T follicular helper cell (primary cell): ENCODE results near the gene ACY1.

Experiments used
- DNase-seq: peaks from one replicate; pipeline ENCODE4 v3.0.0-alpha.2; 2020; ENCODE audit warnings: low read depth

The ACY1 gene

DNA sequence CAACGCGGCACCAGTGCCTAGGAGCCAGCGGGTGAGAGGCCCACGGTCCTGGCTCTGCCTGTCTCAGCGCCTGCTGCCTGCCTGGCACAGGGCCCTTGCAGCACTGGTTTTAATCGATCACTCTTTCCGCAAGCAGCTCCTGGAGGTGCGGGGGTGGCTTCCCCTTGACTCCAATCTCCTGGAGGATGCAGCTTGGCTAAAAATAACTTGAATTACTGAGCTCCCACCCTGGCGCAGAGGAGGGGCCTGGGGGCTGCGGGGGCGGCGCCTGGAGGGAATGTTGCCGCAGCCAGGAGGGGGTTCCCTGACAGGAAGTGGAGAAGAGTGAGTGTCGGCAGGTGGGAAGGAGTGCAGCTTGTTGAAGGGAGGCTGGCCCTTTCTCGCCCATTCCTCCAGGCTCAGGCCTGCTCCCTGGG lies 22.2 kb downstream of the ACY1 start:
- DNase-seq, result no peak

DNA sequence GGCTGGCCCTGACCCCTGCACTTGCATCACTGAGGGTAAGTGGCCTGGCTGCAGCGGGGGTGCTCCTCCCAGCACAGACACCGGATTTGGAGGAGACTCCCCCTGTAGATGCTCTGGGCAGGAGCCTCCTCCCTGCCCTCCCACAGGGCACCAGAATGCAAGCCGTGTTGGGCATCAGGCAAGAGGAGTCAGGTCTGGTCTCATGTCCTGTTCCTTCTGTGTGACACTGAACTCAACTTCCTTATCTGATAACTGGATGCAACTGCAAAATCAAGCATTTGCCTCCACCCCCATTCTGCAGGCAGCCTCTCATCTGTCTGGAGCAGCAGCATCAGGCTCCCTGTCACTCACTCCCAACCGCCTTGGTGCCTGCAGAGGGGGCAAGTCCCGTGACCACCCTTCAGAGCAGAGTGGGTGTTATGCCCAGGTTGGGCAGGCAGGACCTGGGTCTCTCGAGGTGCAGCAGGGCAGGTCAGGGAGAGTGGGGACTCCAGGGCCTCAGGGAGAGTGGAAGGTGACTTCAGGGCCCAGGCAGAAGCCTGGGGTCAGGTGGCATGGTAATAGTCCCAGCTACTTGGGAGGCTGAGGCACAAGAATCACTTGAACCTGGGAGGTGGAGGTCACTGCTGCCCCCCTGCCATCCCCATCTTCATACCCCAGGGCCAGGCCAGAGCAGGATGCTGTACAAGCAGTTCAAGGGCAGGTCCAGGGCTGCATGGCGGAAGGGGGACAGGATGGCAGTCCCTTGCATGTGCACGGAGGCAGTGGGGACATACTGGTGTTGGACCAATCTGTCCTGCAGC lies 22.9 kb downstream of the ACY1 start:
- no peak for DNase-seq

DNA sequence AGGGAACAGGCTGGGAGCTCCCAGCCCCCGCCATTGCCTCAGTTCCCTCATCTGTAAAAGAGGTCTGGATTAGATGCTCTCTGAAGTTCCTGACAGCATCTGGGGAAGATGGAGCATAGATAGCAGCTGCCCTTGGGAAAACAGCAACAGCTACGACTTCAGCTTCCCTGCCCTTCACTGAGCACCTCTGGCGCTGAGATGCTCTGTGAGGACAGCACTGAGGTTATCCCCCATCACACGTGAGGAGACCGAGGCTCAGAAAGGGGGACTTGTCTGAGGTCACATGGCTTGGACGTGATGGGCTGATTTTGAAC lies 23.4 kb downstream of the ACY1 start:
- DNase-seq, result no peak

DNA sequence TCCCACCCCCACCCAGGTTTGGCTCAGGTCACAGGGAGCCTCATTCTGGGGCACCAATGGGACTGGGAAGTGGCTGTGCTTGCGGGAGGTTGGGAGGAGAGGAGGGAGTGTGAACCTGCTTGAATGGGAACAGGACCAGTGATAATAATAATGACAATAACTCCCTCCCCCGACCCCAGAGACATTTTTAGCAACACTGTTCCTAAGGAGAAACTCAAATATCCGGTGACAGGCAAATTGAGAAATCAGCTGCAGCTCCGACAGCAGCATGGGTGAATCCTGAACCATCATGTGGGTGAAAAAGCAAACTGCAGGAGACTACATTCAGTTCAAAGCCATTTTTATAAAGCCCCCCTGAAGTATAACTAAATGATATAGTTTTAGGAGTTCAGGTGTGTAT lies 24.0 kb downstream of the ACY1 start:
- DNase-seq, result no peak

GRCh38 chr3:52010431-52010830 lies 27.1 kb downstream of the ACY1 start:
- DNase-seq, result no peak

DNA sequence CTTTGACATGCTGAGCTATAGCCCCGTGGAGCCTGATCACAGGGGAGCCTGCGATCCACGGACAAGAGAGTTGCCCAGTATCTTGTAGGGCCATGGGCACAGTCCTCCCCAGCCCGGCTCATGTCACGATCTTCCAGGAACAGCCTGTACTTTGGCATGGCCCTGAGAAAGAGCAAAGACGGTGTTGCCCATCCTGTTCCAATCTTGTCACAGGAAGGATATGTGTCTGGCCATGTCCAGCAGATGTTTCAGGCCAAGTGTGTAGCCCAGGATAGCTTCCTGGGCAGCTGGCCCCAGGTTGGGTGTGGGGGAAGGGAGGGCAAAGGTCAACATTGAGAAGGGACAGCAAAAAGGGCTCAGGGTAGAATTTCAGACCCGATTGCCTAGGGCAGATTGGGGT lies 29.4 kb downstream of the ACY1 start:
- DNase-seq, result no peak

DNA sequence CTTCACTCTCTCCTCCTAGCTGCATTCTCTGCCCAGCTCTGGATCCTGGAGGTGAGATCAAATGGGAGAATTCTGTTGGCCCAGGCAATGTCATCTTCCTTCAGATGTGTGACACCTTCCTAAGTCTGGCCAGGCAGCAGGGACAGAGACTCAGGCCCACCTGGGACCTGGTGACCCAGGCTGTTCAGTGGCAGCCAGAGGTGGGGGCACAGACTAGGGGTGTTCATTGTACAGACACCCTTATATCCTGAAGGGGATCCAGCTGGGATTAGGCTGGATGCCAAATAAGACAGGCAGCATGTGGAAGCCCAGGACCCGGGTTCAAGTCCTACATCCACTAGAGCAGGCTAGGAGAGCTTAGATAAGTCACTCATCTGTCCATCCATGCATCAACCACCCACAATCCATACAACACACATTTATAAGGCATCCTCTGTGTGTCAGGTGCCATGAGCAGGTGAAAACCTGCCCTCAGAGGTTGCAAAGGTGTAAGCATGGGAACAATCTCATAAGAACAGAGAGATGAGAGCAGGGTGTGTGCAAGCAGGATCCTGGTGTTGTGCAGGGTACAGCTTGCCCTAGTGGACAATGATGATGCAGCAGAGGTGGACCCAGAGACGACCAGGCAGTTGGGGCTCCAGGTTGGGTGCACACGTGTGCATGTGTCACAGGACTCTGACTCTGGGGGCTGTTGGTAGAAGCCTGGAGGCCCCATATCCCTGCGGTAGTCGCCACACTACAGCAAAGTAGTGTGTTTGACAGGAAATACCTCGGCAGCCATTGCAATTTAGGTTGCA lies 30.7 kb downstream of the ACY1 start:
- no peak for DNase-seq

DNA sequence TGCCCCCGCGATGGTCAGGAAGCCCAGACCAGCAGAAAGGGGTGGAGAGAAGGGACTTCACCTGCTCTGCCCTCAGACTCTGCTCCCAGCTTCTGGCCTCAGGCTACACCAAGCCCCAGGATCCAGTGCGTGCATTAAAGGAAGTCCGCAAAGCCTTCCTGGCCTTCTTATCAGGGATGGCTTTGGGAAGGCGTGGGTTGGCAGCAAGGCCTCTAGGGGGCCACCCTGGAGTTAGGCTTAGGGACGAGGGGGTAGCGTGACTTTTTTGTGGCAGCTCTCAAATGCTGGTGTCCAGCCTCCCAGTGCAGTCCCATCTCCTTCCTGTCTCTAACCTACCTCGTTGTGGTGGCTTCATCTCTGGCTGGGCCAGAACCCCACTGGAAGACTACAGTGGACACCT lies 31.3 kb downstream of the ACY1 start:
- no peak for DNase-seq

DNA sequence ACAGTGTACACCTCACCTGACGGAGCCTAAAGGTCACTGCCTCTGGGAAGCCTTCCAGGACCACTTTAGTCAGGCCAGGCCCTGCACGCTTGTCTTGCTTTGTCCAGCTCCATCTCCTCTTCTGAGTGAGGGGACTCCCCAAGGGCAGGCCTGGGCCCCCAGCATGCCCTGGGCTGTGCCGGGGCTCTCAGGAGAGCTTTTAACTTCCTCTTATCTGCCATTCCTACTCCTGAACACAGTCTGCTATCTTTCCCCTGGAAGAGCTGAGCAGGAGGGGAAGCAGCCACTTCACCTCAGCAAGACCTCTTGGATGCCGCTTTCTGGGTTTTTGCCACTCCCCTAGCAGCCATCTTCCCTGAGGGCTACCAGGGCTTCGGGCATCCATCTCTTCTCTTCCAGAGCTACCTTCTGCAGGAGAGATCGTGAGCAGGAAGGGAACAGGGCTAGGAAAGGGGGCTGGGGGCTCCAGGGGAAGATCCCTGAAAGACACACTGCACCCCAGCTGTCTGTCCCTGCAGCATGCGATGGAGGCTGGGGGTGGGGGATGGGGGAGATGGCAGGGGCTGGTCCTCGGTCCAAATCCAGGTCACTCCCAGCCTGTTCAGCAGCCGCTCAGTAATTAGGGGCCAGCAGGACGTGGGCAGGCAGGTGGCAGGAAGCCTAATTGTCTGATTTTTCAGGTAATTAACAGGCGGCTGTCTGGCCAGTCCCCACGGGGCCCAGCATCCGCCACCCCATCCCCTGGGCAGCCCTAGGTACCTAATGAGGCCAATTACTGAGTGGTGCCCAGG lies 32.3 kb downstream of the ACY1 start:
- DNase-seq, result no peak

DNA sequence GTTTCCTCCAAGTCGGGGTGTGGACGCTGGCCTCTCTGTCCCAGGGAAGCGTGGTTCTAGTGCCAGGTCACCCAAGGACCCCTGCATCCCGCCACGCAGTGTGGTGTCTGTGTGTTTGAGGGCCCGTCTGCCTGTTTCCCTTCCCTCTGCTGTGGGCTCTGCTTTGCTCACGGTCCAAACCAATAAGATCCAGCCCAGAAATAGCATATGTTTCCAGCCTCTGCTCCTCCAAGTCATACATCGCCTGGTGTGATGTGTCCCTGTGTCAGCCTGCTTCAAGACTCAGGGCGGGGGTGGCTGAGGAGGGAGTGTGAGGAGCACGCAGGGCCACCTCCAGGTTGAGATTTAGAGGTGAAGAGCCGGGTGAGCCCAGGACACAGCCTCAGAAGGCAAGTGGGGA lies 34.3 kb downstream of the ACY1 start:
- no peak for DNase-seq

DNA sequence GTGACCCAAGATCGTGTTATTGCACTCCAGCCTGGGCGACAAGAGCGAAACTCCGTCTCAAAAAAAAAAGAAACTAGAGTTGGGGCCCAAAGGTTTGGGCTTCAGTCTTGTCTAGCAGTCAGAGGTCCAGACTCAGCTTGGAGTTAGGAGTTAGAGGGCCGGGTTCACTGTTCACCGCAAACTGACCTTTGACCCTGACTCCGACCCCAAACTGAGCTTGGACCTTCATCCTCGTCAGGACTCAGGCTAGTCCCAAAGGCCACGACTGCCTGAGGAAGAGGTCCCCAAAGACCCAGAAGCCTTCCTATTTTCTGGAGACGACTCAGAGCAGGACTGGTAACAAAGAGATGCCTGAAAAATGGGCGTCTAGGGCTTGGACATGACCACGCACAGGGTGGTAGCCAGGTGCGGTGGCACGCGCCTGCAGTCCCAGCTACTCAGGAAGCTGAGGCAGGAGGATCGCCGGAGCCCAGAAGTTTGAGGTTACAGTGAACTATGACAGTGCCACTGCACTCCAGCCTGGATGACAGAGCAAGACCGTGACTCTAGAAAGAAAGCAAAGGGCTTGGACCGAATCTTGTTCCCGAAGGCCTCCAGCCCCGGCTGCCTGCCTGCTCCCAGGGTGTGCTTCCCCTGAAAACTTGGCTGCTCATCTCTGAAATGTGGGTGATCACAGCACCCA lies 35.1 kb downstream of the ACY1 start:
- DNase-seq, result no peak

GRCh38 chr3:52019352-52020080 lies 36.2 kb downstream of the ACY1 start:
- no peak for DNase-seq

DNA sequence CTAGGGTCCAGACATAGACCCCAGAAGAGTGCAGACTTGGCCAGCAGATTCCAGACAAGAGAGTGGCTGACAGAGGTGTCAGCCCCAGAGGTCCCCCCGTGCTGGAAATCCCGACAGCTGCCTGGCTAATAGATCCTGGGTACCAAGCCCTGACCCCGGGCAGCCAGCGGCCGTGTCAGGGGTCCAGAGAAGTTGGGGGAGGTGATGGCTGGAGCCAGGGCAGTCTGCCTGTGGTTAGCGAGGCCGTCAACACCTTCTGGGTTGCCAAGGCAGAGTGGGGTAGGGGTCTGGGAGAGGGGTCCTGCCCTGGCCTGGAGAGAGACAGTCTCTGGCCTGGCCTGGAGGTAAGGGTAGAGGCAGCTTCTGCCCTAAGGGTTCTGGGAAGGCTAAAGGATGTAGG lies 37.5 kb downstream of the ACY1 start:
- DNase-seq, result no peak

DNA sequence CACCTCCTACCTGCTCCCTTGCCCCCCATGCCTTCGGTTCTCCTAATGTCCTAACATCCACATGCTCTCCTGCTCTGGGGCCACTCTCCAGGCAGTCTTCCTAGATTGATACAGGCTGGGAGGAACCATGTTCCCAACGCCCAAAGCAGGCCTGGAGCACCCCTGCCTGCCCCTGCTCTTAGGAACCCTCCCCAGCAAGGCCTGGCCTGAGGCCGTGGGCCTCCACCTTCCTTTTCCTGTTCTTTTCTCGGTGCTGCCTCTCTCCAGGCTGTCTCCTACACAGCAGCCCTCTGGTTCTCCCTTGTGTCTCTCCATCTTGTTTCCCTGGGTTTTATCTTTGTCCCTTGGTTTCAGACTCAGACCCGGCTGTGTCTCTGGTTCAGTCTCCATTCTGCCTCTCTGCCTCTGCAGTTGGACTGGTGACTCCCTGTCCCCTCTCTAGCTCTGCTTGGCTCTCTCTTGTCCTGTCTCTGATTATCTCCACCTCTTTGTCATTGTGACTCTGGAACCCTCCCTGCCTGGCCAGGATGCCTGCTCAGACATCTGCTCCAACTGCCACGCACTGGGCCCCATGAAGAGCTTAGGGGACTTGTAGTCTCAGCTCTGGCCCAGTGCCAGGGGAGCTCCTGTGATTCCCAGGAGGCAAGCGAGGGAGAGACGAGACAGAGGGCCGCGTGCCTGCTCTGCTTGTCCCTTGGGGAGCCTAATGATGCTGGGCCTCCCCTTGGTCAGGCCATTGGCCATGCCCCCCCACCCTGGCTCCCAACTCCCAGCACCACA lies 38.3 kb downstream of the ACY1 start:
- no peak for DNase-seq

- no peak for DNase-seq
Observed at GRCh38 chr3:52022323-52023100, 39.2 kb downstream of the ACY1 start.

GRCh38 chr3:52023101-52023770 lies 39.9 kb downstream of the ACY1 start:
- no peak for DNase-seq

DNA sequence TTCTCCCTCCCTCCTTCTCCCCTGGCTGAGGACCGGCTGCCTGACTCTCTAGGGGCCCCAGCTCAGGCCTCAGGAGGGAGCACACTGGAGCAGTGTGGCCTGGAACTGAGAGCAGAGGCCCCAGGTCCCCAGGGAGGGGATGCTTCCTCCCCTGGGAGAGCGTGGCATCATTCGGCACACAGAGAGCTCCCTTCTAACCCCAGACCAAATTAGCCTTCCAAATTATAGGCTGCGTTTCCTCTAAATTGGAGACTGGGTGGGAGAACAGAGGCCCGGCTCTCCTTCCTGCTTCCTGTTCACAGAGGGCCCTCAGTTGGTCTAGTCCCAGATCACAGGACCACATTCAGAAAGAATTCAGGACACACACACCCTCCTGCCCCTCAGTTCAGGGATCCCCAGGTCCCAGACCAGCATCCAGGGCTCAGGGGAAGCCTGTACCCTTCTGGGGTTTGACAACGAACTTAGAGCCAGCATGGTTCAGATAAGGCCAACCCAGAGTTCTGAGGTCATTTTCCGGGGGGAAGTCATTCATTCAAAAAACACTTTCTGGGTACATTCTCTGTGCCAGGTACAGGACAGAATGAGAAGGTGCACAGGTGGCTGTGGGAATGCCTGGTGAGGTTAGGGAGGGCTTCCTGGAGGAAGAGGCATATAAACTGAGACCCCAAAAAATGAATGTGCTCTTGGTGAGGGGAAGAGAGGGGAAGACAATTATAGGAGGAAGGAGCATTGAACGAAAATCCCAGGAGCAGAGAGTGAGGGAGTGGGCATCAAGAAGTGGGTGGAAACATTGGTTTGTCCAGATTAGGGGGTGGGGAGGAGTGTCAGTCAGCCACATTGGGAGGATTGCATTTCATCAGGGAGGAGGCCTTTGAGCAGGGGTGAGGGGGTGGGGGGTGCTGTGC lies 40.8 kb downstream of the ACY1 start:
- DNase-seq, result no peak

DNA sequence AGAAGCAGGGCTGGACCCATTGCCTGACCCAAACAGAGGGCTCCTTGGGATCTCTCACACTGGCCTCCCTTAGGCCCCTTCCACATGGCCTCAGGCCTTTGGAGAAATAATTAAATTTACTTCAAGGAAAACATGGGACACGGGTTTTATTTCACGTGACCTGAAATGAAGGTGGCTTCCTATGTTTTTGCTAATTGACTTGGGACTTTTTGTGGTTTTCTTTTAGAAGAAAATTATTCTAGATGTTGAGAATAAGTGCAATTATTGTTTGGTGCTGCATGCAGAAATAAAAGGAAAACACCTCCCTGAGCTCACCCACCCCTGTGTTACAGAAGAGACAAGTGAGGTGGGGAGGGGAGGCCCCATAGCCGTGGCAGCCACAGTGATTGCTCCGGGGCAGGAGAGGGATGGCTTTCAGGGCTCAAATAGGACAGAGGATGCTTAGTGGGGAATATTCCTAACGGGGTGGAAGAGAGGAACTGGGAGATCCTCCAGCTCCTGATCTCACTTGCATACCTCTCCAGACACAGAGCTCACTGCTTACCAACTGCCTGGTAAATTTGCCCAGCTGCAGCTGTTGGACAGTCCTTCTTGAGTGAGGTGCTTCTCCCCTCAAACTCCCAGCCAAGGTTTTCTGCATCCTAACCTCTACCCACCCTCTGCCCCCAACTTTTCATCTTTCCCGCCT lies 41.6 kb downstream of the ACY1 start:
- DNase-seq, result no peak
